ENCODE measurements around the gene SLC6A9.

SLC6A9 gene

GRCh38 chr1:44031252-44032169, at the start of gene SLC6A9:
Gene SLC6A9 (minus strand): TSS chr1:44031462. CDS start chr1:44024277, 7,185 bp downstream.
- no peak for DNase-seq (ENCODE audit: low read depth)

DNA sequence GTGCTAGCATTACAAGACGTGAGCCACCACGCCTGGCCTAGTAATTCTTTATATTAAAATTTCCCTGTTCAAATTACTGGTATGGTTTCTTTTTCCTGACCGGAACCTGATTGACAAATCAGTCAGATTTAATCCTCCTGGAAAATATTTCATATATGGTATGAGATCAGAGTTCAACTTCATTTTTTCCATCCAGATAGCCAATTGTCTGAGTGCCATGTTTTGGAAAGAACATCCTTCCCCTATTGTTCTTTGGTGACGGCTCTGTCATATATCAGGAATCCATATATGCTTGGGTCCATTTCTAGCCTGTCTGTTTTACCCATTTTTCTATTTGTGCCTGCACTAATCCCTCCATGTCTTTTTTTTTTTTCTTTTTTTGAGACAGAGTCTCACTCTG, 48.3 kb upstream of the SLC6A9 start:
- no peak for DNase-seq (ENCODE audit: low read depth)

- no peak for DNase-seq (ENCODE audit: low read depth)
Measured at GRCh38 chr1:44078104-44078503, 46.8 kb upstream of the SLC6A9 start.

DNA sequence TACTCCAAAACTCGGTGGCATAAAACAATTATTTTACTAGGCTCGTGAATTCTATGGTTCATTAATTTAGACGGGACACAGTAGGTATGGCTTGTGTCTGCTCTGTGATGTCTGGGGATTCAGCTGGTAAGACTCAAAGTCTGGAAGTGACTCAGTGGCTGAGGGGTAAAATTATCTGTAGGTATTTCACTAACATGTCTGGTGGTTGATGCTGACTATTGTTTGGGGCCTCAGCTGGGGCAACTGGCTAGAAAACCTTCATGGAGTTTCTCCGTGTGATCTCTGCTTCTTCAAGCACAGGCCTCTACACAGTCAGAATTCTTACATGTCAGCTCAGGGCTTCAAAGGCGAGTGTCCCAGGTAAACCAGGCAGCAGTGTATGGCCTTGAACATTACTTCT, 46.2 kb upstream of the SLC6A9 start:
- no peak for DNase-seq (ENCODE audit: low read depth)

GRCh38 chr1:44076066-44076465, 44.8 kb upstream of the SLC6A9 start:
- no peak for DNase-seq (ENCODE audit: low read depth)

DNA sequence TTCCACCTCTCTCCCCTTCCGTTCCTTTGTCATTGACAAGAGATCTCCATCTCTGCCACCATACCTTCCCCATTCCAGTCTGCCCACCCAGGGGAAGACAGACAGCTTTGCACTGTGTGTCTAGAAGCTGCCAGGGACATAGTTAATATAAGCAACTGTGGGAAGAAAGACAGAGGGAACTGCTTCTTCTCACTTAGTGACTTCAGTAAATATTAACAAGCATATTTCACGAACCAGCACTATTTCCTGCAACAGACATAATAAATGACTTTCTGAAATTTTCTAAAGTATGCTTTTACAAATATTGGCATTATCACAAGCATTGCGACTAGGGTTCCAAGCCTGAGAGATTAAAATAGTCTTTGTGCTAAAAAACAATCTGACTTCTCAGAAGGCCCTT, 43.2 kb upstream of the SLC6A9 start:
- DNase-seq (ENCODE audit: low read depth) = no peak

DNA sequence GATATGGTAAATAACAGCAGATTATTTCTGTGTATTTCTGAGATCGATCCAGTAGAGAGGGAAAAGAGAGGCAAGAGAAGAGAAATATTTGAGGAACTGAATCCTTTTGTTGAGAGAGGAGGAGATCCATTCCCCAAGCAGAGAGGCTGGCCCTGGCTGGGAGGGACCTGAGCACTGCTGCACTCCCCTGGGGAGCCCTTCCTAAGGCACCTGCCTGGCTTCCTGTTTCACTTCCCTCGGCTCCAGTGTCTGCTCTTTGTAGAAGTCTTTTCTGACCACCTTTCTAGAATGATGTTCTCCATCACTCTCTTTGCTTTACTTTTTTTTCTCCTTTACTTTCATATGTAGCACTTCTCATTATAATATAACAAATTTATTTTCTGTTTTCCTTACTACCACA, 42.3 kb upstream of the SLC6A9 start:
- no peak for DNase-seq (ENCODE audit: low read depth)

GRCh38 chr1:44072821-44073220, 41.6 kb upstream of the SLC6A9 start:
- DNase-seq (ENCODE audit: low read depth) = no peak

DNA sequence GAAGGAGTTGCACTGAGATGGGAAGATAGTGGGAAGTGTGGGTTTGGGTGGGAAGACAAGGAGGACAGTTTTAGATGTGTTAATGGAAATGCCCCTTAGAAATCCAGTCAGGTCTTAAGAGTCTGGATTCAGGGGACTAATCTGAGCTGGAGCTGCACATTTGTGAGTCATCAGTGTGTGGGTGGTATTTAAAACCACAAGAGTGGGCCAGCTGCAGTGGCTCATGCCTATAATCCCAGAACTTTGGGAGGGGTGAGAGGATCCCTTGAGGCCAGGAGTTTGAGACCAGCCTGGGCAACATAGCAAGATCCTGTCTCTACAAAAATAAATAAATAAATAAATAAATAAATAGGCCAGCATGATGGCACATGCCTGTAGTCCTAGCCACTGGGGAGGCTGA, 40.9 kb upstream of the SLC6A9 start:
- DNase-seq (ENCODE audit: low read depth) = no peak

- no peak for DNase-seq (ENCODE audit: low read depth)
Measured at GRCh38 chr1:44071461-44071860, 40.2 kb upstream of the SLC6A9 start.

GRCh38 chr1:44068442-44068921, 37.2 kb upstream of the SLC6A9 start:
- DNase-seq (ENCODE audit: low read depth) = no peak

- DNase-seq (ENCODE audit: low read depth) = no peak
Measured at GRCh38 chr1:44067266-44068250, 36.3 kb upstream of the SLC6A9 start.

DNA sequence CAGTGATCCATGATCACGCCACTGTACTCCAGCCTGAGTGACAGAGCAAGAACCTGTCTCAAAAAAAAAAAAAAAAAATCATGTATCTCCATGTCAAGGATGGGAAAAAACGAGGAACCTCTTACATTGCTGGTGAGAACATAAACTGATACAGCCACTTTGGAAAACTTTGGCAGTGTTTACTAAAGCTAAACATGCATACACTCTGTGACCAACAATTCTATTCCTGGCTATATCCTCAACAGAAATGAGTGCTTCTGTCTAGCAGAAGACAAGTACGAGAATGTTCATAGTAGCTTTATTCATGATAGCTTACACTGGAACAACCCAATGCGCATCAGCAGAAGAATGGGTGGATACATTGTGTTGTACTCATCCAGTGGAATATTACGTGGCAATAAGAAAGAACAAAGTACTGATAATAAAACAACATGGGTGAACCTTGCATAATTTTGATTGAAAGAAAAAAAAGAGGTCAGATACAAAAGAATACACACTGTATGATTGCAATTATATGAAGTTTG, 31.5 kb upstream of the SLC6A9 start:
- DNase-seq (ENCODE audit: low read depth) = no peak

DNA sequence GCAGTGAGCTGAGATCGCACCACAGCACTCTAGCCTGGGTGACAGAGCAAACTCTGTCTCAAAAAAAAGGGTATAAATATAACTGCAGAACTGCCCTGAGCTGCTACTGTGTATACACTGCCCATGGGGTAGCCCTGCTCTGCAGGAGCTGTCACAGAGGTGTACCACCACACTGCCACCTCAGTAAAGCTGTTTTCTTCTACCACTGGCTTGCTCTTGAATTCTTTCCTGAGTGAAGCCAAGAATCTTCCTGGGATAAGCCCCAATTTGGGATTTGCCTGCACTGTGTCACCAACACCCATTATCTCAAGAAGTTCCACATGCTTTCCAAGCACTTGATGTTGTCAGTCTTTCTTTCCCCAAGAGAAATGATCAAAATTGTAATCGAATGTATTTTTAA, 30.6 kb upstream of the SLC6A9 start:
- no peak for DNase-seq (ENCODE audit: low read depth)

- DNase-seq (ENCODE audit: low read depth) = no peak
Measured at GRCh38 chr1:44060830-44061267, 29.6 kb upstream of the SLC6A9 start.

DNA sequence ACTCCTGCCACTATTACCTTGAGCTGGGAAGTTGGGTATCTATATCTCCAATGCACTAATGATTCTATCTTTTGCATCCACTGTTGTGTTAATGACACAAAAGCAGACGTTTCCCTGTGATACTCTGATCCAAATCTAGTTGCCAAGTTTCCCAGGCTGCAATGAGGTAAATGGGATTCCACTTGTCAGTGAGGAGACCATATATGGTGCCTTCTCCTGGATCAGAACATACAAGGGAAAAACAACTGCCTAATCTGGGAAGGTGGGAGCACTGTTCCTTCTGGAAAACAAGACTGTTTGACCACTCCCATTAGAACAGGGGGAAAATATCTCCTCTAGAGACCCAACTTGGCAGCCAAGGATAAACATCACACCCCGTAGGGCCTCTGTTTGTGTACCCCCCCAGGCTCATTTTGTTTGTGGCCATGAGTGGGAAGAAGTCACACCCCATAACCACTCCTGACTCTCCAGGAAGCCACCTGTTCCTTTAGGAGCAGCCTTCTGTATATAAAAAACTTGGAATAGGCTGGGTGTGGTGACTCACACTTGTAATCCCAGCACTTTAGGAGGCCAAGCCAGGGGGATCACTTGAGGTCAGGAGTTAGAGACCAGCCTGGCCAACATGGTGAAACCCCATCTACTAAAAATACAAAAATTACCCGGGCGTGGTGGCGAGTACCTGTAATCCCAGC, 28.5 kb upstream of the SLC6A9 start:
- DNase-seq (ENCODE audit: low read depth) = no peak

DNA sequence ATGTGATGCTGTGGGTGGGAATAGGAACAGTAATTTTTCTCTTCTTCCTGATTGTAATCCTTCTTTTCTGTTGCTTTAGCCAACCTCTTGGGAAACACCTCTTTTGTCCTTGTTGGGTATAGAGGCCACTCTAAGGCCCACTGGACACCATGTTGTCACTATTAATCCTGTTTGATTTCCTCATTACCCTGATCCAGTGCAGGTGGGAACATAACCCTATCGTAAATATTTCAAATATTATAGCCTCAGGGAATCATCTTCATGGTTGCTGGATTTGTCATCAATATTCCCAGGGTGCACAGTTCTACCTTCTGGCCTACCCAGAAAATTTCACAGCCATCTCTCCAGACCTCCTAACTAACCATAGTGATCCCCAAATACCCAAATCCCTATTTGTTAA, 27.9 kb upstream of the SLC6A9 start:
- DNase-seq (ENCODE audit: low read depth) = no peak

DNA sequence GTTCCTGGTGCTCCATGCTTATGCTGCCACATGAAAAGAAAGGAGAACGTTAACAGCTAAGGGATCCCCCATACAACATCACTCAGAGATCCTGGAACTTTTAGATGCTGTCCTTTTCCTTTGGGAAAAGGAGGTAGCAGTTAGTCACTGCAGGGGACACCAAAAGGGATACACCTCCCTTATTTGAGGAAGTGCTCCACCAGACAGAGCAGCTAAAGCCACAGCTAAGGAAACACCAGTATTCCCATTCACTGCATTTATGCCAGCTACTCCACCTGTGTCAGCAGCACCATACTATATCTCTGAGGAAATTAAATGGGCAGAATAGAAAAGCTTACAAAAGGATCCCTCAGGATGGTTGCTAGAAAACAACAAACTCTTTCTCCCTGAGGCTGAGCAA, 26.0 kb upstream of the SLC6A9 start:
- DNase-seq (ENCODE audit: low read depth) = no peak

- no peak for DNase-seq (ENCODE audit: low read depth)
Measured at GRCh38 chr1:44053394-44053793, 22.1 kb upstream of the SLC6A9 start.

DNA sequence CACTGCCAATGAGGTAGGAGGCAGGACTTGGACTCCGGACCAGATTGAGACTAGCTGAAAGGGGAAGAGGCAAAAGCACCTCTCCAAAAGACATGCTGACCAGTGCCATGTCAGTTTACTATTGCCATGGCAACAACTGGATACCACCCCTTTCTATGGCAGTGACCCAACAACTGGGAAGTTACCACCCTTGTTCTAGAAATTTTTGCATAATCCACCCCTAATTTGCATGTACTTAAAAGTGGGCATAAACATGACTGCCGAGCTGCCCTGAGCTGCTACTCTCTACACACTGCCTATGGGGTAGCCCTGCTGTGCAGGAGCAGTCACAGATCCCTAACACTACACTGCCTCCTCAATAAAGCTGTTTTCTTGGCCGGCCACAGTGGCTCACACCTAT, 19.0 kb upstream of the SLC6A9 start:
- DNase-seq (ENCODE audit: low read depth) = no peak

GRCh38 chr1:44049839-44050238, 18.6 kb upstream of the SLC6A9 start:
- DNase-seq (ENCODE audit: low read depth) = no peak
